Motor neuron (in vitro differentiated cells): ENCODE data around the gene HSPB8. TPM values are rescaled to one million over a fixed set of nuclear protein-coding genes. Genes with fewer than 3 reads are reported as not detected.

Experiments
- total RNA-seq, 8 experiments: library from RNA; unstranded; fragments of 300-600 nt; gene quantifications; 2 replicates each; pipeline versions ENCODE4 v1.2.3 to v1.2.4, GENCODE V29; 2022

The HSPB8 gene
- total RNA-seq, 8 experiments from 2014 or later, result 4.0 to 80.7 (median 7.9) TPM

Other genes starting within 250 kb of the HSPB8 start
- 10 to 100 TPM in 4 of 8 experiments, 1 to 10 TPM in 1, under 1 TPM in 3; 0.04 to 20.9 (median 8.1) TPM for gene SRRM4, start 197.4 kb upstream of the HSPB8 start, total RNA-seq
- 10 to 100 TPM in 5 of 8 experiments, under 1 TPM in 3; 0.41 to 27.0 (median 10.8) TPM for gene CCDC60, start 155.8 kb downstream of the HSPB8 start, total RNA-seq